GM21447 (cell line): ENCODE measurements around the gene RMDN3.

Source experiments
- ATAC-seq: cut with Tn5 transposase; IDR thresholded peaks from one replicate; pipeline ENCODE4 v1.9.1; 2021; ENCODE audit not compliant: unreplicated experiment

RMDN3 gene

GRCh38 chr15:40773496-40773895 lies 18.4 kb upstream of the RMDN3 start:
- no peak for ATAC-seq

DNA sequence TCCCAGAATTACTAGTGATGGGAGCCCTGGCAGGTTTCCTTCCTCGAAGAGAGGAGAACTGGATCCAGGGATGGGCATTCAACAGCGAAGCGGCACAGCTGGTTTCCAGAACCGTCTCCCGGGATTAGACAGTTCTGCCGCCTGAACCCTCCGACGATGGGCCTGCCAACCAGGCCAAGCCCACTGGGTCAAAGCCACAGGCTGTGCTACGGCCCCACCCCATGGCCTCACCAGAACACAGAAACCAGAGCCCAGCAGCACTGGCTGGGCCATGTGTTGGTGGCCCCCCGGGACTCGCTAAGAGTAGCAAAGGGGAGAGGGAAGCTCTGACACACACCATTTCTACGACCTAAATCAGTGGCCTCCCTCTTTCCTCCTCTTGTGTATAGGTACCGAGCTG lies 17.0 kb upstream of the RMDN3 start:
- ATAC-seq, result no peak

DNA sequence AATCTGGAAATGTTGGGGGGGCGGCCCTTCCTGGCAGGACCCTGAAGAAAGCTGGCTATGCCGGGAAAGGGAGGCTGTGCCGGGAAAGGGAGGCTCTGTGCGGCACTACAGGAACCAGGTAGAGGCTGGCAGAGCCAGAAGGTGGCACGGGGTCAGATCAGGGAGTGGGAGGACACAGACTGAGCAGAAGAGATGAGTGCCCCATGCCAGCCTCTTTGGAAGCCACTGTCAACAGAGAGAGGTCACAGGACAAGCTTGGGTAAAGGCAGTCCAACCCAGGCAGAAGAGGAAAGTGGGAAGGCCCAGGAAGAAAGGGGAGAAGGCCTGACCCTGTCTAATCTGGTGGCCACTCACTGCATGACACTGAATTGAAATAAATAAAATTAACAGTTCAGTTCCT lies 16.2 kb upstream of the RMDN3 start:
- no peak for ATAC-seq

DNA sequence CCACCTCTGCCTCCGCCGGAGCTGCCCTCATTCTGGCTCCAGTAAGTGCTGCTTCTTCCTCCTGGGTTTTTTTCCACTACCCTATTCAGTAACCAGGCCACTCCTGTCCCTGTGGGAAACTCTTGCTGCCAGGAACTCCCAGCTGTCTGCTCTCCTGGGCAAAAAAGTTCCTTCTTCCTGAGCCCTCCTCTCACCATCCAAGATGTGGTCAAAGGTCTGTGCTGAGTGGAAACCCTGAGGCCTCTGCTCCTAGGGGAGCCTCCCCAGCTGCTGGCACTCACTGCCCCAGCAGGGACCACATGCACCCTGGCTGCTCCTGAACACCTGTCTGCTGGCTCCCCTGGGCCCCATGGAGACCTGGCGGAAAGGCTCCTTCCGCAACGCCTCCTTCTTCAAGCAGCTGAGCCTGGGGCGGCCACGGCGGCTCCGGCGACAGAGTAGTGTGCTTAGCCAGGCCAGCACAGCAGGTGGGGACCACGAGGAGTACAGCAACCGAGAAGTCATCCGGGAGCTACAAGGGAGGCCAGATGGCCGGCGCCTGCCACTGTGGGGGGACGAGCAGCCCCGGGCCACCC lies 15.2 kb upstream of the RMDN3 start:
- no peak for ATAC-seq

- ATAC-seq, result peak; percentile 43
These were observed 14.5 kb upstream of the RMDN3 start, which contains the start of gene C15orf62 for GRCh38 chr15:40769274-40770146. Gene C15orf62 (plus strand): TSS chr15:40769980. CDS start chr15:40770496, 516 bp downstream.

- ATAC-seq, result no peak
These were observed 13.6 kb upstream of the RMDN3 start for GRCh38 chr15:40768521-40769273.

DNA sequence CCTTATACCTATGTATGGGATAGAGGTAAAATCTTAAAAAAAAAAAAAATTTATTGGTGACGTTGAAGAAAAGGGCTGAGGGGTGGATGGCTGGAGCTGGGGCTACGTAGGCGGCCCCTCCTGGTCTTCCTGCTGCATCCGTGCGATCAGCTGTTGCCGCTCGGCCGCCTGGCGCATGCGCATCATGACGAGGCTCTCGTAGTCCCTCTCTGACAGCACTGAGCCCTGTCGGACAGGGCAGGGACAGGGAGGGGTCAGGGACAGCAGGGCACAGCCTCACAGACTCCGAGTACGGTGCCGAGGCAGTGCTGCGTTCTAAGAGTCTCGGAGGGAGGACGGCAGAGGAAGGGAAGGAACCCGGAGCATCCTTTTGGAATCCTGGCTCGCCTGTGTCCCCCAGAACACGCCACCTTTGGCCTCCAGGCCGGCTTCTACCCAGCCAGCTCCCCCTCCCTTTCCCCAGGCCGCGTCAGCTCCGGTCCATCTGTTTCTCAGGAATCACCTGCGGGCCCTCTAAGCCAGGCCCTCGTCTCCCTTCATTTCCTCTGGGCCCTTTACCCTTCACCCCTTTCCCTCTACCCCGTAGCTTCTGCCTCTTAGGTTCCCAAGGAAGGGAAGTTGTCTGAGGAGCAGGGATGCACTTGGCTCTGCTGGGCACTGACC lies 12.9 kb upstream of the RMDN3 start:
- no peak for ATAC-seq

DNA sequence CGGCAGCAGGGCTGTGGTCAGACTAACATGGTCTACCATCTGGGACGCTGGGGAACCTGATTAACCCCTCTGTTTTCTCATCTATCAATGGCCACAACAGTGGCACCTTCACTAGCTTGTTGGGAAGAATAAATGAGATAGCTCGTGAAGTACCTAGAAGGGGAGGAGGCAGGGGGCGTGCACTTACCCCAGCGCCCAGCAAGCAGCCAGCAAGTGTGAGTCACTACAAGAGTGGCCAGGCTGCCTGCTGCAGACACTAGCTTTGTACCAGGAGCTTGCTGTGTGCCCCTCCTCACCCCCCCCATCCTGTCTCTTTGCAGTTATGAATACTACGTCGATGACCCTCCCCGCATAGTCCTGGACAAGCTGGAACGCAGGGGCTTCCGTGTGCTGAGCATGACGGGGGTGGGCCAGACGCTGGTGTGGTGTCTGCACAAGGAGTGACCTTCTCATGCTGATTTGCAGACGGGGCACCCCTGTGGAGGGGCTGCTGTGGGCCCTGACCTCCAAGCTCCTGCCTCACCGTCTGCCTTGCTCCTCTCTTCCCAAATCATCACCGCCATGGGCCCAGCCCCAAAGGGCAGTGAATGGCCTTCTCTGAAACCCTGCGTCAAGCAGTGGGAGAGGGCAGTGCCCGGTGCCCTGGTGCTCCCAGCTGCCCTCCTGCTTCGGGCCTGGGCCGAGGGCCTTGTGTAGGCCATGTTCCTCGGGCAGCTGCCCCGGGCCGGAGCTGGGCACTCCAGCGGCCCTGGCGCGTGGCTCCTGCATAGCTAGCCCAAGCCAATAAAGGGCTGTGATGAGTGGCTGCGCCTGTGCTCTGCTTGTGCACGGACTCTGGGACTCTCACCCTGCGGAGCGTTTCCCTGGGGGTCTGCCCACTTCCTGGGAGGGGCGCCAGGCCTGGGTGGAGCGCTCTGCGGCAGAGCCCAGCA lies 12.1 kb upstream of the RMDN3 start:
- no peak for ATAC-seq

- no peak for ATAC-seq
These were observed 11.3 kb upstream of the RMDN3 start for GRCh38 chr15:40766194-40766815.

- no peak for ATAC-seq
These were observed 9.6 kb upstream of the RMDN3 start for GRCh38 chr15:40764629-40765103.

- ATAC-seq, result peak; percentile 39
These were observed 9.0 kb upstream of the RMDN3 start, which contains the start of gene GCHFR for GRCh38 chr15:40763801-40764628. Gene GCHFR (plus strand): TSS chr15:40764068. CDS start chr15:40764181, 113 bp downstream.

- ATAC-seq, result no peak
These were observed 8.1 kb upstream of the RMDN3 start for GRCh38 chr15:40762919-40763800.

DNA sequence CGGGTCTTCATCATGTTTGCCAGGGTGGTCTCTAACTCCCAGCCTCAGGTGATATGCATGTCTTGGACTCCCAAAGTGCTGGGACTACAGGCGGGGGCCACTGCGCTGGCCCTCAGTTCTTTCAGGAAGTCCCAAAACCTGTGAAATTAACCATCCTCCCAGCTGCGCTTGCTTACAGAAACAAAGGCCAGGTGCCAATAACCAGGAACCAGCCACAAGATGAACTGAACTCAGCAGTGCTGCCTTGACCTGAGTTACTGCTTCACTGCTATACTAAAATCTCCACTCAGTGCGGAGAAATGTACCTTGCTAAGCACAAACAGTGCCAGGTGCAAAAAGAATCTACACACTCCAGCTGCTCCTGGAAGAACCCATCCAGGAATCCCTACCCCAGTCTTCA lies 4.9 kb upstream of the RMDN3 start:
- no peak for ATAC-seq

DNA sequence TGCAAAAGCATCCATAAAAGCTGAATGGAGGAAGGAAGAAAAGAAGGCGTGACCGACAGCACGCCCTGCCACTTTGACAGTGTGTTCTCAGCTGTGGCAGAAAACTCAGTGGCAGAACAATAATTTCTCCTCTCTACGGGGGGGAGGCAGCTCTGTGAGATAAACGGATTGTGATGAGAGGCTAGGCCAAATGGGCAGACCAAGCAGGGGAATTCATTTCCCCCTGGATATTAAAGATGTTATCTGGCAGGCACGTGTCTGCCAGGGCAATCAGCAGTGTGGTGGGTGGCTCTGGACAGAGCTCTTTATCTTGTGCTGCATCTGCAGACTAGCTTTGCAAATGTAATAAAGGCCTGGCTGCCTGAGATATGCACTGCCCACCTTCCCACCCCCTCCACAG lies 1.9 kb upstream of the RMDN3 start:
- no peak for ATAC-seq

- no peak for ATAC-seq
These were observed 756 bp upstream of the RMDN3 start for GRCh38 chr15:40755812-40756208.

DNA sequence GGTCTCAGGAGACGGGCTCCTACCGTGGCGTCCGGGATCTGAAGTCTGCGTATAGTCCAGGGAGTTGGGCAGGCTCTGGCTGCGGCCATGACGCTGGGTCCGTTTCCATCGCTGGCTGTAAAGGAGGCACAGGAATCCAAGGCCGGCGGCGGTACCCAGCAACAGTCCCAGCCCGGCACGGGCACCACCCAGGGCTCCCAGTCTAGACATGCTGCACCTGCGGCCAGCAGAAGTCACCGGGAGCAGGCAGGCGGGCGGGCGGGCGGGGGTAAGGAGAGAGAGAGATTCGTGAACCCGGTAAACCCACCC lies 526 bp downstream of the RMDN3 start:
- peak; percentile 11 for ATAC-seq

DNA sequence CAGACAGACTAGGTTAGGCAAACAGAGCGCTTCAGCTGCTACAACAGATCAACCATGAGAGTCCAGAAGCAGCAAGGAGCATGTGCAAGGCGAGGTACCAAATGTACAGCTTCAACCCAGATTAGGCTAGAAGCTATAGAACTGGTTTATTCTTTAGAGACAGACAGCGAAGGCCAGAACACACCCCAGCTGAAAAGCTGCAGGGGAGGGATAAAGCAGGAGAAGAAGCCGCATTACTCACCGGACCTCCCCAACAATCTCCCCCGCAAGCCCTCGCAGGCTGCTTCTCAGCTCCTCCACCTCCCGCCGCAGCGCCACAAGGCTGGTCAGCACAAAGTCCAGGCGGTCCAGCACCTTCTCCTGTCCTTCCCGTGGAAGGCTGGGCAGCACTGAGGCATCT lies 3.3 kb downstream of the RMDN3 start:
- ATAC-seq, result no peak

DNA sequence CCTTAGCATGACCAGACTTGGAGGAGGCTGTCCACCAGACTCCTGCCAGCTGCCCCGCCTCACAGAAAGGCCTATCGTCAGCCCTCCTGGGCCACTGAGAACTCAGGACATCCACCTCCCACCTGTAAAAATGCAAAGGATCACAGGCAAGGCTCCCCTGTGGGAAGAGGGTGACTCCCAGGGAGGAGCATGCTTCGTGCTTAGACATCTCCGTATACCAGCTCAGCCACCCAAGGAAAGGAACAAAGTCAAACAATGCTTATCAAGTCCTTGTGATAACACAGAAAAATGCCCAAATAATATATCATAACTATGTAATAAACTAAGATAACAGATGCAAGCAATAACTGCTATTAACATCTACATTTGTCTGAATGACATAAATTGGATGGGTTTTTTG lies 4.2 kb downstream of the RMDN3 start:
- no peak for ATAC-seq
